PC-3 (cell line): ENCODE data around the gene ADAT3.

Experiments used
- EZH2 ChIP-seq: fragments of 300-600 bp; sonication (generic); IDR thresholded peaks from one replicate; pipeline ENCODE4 v1.6.1; 2017; ENCODE audit warnings: antibody characterized with exemption, mild to moderate bottlenecking, low read length; ENCODE audit not compliant: unreplicated experiment
- EZH2phosphoT487 ChIP-seq: fragments of 300-600 bp; sonication (generic); IDR thresholded peaks from 2 replicates; pipeline ENCODE4 v1.6.1; 2018; ENCODE audit warnings: mild to moderate bottlenecking, antibody characterized with exemption, low read length, borderline replicate concordance
- TF ChIP-seq, protein P1 (sequence below): fragments of 300-600 bp; sonication (generic); conservative IDR thresholded peaks from 2 replicates; pipeline ENCODE4 v1.5.1; 2017; ENCODE audit warnings: antibody characterized with exemption, low read depth, mild to moderate bottlenecking, low read length

- TF ChIP-seq, protein P1, sequence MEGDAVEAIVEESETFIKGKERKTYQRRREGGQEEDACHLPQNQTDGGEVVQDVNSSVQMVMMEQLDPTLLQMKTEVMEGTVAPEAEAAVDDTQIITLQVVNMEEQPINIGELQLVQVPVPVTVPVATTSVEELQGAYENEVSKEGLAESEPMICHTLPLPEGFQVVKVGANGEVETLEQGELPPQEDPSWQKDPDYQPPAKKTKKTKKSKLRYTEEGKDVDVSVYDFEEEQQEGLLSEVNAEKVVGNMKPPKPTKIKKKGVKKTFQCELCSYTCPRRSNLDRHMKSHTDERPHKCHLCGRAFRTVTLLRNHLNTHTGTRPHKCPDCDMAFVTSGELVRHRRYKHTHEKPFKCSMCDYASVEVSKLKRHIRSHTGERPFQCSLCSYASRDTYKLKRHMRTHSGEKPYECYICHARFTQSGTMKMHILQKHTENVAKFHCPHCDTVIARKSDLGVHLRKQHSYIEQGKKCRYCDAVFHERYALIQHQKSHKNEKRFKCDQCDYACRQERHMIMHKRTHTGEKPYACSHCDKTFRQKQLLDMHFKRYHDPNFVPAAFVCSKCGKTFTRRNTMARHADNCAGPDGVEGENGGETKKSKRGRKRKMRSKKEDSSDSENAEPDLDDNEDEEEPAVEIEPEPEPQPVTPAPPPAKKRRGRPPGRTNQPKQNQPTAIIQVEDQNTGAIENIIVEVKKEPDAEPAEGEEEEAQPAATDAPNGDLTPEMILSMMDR, result peak; percentile 53
- TF ChIP-seq EZH2phosphoT487 (no peak), EZH2 (no peak)
Observed at GRCh38 chr19:1945899-1946298, 40.7 kb downstream of the ADAT3 start.
